ENCODE measurements around the gene POLR3B.

Gene POLR3B

DNA sequence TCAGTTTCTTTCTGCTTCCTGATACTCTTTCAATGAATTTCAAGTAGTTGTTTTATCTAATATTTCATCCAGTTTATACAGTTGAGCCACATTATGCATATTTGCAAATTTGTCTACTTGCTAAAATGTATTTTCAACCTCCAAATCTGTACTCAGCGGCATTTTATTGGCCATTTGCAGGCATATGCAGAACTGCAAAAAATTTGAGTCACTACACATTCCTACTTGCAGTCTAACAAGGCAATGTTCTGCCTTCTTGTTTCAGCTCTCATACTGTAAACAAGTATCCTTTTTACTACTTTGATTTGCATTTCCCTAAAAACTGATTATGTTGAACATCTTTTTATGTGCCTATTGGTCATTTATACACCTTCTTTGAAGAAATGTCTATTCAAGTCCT lies 55.0 kb downstream of the POLR3B start:
- no peak for DNase-seq (ENCODE audit: low read depth, low spot score)

DNA sequence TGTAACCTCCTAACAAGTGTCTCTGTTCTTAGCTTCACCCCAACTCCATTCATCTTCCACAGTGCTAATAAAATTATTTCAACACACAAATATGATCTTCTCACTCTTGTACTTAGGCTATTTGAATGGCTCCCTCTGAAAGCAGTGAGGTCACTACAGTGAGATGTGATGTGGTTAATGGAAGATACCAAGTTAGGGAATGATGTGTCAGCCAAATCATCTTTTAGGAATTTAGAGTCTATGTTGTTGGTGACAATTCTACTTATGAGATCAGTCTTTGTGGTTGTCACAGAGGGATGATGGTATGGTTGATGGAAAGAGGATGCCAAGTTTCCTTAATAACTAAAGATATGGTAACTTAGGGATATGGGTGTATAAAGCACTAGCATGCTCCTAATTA lies 57.6 kb downstream of the POLR3B start:
- no peak for DNase-seq (ENCODE audit: low read depth, low spot score)

DNA sequence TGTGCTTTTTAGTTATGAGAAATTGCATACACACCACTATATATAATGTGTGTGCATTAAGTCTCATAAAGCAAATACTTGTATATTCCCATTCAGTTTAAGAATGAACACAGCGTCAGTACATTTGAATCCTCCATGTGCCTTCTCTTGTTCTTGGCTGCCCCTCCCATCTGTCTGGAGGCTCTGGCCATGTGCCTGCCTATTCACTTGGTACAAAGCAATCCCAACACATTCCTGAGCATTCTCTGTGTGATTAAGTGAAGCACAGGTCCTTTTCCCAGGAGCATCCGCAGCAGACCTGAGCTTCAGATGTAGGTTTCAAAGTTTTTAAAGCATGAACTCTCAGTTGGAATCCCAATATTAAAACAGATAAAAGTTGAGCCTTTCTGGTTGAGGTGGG lies 58.7 kb downstream of the POLR3B start:
- no peak for DNase-seq (ENCODE audit: low read depth, low spot score)

DNA sequence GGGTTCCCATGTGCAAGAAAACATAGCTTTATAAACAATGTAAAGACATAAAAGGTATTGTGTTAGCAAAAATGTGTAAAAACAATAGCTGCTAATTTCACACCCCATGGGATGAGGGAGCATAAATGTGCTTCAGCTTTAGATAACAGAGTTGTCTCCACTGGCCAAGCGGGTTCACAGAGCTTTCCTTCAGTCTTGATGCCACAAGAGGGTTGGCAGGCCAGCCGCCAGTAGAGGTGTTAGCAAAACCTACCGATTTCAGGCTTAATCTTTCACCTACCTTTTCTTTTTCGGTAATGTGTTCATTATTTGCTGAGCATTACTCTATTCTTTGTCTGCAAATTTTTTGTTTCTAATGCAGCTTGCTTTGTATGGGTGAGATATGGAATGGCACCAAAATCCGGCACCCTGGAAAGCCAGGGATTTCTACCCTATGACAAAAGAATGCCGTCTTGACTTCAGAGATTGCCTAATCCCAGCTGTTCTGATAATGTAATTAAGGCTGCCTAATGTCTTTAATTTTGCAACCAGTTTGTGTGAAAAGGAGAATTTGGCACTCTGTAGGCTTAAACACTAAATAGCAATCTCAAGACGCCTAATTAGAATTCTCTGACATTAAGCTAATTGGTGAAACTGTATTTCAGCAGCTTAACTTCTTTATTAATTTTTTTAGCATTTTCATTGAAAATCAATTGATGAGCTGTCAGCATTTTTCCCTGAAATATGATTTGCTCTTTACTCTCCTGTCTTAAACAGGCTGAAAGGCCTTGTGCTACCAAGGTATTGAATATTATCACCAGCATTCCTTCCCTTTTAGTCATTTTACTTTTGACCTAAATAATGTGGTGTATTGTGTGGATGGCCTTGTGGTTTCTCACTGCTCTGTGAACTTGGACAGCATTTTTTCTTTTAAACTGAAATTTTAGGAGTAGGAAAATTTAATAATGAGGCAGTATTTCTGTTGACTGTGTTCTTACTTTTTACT lies 60.7 kb downstream of the POLR3B start:
- peak; percentile 28 for DNase-seq (ENCODE audit: low read depth, low spot score)

DNA sequence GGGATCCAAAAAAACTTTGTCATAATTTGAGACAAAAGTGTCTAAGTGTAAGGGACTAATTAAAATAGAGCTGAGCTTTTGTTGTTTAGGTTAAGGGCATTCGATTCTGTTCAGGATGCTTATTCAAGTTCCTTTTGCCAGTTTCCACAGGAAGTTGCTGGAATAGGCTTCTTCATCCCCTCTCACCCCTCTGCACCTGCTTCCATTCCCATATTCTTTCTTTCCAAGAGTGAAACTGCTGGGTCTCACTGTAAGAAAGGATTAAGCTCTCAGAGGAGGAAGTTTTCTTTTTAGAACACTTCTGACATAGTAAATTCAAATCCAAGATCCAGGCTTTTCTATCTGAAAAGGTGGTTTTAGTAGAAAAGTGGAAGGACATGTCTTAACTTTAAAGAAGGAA lies 61.4 kb downstream of the POLR3B start:
- no peak for DNase-seq (ENCODE audit: low read depth, low spot score)

DNA sequence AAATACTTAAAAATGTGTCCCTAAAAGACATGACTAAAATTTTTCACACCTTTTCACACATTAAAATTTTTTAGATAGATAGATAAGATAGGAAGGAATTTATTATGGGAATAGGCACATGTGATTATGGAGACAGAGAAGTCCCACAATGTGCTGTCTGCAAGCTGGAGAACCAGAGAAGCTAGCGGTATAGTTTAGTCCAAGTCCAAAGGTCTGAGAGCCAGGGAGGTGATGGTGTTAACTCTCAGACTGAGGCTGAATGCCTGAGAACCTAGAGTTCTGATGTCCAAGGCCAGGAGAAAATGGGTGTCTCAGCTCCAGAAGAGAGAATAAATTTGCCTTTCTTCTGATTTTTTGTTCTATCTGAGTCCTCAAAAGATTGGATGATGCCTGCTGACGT lies 65.7 kb downstream of the POLR3B start:
- DNase-seq (ENCODE audit: low read depth, low spot score): no peak

DNA sequence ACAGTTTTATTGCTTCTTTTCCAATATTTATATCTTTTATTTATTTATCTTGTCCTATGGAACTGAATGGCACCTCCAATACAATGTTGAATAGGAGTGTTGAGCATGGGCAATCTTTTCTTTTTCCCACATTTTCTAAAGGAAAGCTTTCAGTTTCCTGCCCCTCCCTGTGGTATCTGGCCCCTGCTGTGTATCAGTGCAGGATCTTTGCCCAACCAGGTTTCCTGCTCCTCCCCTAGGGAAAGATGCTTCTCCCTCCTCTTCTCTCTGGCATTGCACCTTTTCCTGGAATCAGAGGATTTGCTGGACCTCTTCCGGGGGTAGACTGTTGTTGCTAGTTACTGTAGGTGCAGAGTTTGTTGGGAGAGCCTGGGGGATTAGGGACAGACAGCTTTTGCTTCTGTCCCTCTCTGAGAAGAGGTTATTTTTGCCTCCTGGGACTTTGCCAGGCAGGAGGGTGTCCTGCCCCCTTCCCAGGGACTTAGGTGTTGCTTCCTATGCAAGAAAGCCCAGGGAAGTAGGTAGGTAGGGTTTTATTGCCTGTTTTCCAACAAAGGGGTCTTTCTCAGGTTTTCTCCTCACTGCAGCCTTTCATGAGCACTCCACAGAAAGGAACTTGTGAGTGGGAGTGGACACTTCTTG lies 67.6 kb downstream of the POLR3B start:
- no peak for DNase-seq (ENCODE audit: low read depth, low spot score)

DNA sequence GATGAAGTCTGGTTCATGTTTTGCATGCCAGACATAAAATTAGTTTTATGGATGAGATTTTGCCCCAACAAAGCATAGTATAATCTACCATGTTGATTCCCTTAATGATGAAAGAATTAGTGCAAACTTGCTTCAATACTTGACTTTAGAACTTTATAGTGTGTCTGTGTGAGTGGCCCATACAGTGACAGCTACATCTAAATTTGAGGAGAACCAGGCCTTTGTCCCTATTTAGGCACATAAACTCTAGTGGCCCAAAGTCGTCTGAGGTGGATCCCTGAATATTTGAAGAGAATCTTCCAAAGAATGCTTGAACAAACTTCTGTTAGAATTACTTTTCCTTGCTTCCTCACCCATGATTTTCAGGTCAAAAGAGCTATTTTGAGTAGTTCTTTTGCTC lies 70.4 kb downstream of the POLR3B start:
- DNase-seq (ENCODE audit: low read depth, low spot score): no peak

DNA sequence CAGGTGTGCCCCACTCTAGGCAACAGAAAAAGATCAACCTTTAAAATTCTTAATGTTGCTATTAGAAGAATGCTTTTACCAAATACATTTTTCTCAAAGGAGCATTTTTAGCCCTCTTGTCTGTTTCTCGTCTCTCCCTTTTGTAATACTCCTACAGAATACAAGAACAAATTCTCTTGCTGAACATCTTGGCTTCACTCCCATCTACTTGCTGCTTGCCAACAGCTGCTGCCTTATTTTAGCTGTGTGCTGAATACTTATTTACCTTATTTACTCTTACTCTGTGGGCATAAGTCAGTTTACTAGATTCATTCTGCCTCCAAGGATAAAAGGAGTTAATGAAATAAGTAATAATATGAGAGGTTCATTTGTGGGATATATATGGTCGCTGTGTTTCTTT lies 70.8 kb downstream of the POLR3B start:
- DNase-seq (ENCODE audit: low read depth, low spot score): no peak

DNA sequence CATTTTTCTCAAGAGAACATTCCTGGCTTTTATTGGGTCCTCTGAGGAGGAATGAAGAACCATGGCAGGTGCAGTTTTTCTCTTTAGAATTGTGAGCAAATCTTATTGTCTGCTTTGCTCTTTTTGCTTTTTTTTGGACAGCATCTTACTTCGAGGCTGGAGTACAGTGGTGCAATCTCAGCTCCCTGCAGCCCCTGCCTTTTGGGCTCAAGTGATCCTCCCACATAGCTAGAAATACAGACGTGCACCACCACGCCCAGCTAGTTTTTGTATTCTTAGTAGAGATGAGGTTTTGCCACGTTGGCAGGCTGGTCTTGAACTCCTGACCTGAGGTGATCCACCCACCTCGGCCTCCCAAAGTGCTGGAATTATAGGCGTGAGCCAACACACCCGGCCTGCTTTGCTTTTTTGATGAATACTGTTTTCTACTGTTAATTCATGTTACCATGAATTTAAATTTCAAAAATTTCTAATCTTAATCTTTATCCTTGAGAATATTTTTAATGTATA lies 71.5 kb downstream of the POLR3B start:
- no peak for DNase-seq (ENCODE audit: low read depth, low spot score)

DNA sequence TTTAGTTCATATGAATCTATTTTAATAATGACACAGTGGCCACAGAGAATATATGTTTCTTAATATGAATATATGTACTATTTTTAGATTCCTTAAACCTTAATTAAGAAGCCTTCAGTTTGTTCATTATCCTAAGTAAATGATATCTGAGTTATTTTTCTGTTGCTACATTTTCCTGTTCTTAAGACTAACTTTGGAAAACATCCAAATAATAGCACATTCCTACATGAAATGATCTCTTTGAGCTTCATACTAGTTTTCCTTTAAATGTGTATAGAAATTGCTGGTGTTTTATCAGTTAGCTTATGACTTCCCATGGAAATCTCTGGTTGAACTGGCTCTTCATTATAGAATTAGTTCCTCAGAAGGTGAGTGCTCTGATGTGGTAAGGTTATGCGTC lies 72.1 kb downstream of the POLR3B start:
- no peak for DNase-seq (ENCODE audit: low read depth, low spot score)

DNA sequence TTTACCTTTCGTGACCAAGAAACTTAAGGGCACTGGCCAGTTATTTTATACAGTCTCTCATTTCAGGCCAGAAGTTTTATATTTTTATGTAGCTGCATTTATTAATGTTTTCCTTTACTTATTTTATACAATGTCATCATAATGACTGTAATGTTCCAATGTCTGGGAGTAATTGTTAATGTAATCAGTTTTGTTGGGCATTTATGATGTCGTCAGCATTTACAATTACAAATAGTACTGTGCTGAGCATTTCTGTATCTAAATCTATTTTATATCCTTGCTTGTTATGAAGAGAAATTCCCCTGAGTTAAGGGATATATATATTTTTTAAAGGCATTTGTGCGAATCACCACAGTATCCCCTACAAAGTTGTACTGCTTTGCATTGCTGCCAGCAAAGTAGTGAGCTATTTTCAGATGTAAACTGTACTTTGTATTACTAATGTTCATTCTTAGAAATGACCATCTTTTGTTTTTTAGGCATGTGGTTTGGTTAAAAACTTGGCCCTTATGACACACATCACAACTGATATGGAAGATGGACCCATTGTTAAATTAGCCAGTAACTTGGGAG lies 74.4 kb downstream of the POLR3B start:
- no peak for DNase-seq (ENCODE audit: low read depth, low spot score)

DNA sequence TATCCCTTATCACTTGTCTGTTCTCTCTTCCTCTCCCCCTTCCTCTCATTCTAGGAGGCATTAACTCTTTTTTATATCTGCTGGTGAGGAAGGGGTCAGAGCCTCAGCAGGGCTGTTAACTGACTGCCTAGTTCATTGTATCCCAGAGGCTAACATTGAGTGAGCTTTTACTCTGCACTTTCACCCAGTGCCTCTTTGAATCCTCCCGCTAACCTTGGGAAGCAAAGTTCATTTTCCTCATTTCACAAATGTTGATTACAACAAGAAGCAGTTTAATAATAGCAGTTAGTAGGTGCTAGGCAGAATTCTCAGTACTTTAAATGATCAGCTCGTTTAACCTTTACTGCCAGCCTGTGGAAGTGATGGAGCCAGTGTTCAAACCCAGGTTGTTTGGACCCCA lies 75.5 kb downstream of the POLR3B start:
- no peak for DNase-seq (ENCODE audit: low read depth, low spot score)

DNA sequence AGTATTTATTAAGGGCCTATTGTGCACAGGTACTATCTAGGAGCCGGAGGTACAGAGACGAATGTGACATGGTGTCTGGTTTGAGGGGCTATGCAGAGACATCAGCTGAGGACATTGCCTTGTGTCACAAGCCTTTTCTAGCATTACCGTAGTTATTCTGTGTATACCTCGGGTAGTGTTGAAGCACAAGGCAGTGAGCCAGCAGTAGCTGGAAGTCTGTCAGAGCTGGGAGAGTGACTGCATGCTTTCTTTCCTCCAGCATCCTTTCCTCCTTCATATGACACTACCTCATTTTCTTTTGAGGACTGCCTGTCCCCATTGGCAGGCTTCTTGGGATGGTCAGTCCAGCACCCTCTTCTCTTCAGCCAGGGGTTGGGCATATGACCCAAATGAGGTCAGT lies 77.0 kb downstream of the POLR3B start:
- DNase-seq (ENCODE audit: low read depth, low spot score): no peak

DNA sequence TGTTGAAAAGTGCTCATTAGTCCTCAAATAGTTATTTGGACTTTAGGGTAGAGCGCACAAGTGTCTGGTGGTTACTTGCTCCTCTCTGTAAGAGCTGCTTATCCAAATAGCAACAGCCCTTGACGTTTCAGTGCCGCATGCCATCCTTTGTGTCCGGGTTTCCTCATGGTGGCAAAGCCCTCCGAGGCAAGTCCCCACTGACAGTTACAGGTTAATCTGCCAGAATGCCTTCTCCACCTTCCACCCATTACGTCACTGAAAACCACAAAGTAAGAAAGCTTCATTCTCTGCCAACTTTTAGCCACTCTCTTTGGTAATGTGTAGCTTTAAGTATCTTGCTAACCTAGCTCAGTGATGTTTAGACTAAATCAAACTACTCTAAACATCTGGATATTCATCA lies 78.6 kb downstream of the POLR3B start:
- no peak for DNase-seq (ENCODE audit: low read depth, low spot score)

DNA sequence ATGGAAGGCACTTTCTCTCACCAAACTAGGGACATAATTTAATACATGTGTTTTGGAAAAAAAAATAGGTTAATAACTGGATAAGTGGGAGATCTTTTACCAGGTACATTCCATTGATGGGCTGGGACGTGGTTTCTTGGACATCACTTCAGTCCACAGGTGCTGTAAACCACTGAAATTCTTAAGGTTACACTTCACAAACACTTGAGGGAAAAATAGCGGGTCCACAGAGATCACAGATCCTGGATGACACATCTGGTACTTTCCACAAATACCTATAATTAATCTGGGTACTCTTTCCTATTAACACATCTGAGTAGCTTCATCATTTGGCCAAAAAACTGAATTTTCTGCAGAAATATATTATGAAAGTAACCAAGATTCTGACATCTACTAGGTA lies 85.0 kb downstream of the POLR3B start:
- no peak for DNase-seq (ENCODE audit: low read depth, low spot score)

DNA sequence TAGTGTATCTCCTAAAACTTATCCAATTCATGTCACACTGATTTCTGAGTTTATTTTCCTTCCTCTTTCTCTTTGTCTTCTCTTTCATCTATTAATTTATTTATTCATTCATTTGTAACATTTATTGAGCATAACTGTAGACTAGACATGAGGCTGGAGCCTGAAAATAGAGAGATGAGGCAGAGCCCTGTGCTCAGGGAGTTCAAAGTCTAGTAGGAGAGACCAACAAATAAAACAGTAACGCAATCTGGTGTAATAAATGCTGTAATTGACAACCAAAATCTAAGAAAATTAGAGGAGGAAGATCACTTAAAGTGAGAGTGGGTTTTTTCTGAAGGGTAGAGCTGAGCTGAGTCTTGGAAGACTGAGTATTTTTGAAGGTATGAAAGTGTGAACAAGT lies 87.5 kb downstream of the POLR3B start:
- no peak for DNase-seq (ENCODE audit: low read depth, low spot score)

DNA sequence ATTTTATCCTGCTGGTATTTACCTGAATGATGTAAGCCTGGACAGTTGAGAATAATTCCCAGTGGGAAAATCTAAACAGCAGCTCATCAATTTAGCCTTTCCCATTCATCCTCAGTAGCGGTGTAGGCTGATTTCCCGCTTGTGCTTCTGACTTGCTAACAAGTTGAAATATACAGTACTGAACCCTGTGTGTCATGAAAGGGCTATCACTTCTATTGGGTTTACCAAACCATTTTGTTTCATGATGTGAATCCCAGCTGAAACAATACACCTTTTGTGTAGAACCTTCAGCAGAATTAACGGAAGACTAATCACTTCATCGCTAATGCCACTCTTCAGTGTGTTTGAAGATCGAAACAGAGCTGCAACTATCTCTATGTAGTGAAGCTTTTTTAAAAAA lies 88.4 kb downstream of the POLR3B start:
- no peak for DNase-seq (ENCODE audit: low read depth, low spot score)

DNA sequence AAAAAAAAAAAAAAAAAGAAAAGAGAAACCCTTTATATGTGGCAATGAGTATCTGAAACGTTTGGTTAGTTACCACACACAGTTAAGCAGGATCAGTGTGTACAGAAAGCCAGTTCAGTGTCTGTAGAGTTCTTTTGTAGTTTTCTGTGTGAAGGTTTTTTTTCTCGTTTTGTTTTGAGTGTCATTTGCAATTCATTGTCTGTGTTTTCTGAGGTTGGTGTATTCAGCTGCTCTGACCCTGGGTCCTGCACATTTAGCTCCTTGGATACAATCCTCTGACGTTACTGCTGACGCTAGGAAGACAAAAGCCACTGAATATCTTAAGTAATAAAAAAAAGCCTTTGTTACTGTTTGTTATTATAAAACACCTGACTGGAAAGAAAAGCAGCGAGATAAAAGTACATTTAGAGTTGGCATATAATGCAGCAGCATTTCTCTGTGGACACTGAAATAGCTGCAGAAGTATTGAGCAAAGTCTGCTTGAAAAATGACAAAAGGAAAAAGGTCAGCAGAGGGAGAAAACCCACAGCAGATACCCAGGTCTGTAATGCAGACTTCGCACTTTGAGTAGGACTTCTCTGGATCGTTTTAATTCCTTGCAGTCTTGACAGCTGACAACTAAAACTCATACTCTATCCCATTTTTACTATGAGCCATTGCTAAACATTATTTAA lies 89.0 kb downstream of the POLR3B start:
- DNase-seq (ENCODE audit: low read depth, low spot score): no peak

DNA sequence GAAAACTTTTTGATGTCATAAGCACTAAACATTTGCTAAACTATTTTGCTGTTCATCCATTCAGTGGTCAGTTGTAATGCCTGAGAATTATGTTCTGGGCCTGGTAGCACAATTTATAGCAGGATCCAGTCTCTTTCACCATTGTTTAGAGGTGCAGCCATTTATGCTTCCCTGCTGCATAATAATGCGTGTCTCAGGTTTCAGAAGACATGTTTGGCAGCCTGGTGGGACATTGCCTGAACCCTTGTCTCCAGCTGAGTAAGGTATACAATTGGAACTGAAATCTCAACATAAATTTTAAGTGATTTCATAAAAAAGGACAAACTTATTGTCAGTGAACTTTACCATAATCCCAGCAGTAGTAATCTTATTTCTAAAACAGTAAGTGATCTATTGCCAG lies 94.8 kb downstream of the POLR3B start:
- DNase-seq (ENCODE audit: low read depth, low spot score): no peak

DNA sequence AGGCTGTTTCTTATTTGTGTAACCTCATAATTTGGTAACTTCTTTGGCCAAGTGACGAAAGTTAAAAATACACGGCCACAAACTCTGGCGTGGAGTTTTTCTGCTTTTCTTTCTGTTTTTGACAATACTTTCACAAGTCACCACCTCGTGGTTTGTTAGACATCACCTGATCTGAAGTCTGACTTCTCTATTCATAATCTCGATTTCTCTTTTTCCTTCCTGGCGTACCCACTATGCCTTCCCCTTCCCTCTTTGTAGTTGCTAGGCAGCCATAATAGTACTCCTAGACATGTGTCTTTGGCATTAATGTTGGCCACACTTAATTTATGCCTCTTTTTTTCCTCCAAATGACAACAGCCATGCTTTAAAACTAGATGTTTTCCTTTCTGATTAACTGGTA lies 97.6 kb downstream of the POLR3B start:
- no peak for DNase-seq (ENCODE audit: low read depth, low spot score)

DNA sequence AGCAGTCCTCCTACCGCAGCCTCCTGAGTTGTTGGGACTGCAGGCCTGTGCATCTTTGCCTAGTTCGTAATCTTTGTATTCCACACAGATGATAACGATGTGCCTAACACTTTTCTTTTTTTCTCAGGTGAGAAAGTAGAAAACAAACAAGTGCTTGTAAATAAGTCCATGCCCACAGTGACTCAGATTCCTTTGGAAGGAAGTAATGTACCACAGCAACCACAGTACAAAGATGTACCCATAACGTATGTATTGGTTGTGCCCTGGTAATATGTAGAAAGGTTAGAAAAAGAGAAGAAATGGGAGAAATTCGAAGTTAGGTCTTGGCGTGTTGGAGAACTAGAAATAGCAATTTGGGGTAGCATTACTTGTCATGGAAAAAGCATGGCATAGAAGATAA lies 101.6 kb downstream of the POLR3B start:
- no peak for DNase-seq (ENCODE audit: low read depth, low spot score)

All from smooth muscle cell of the brain vasculature (primary cell).